ENCODE results near the gene KDM5A. TPM values are rescaled to one million over a fixed set of nuclear protein-coding genes. Genes with fewer than 3 reads are reported as not detected.
"Not testable (repeated sequence)": the region's sequence is repeated elsewhere in the genome, so short reads cannot be mapped to it uniquely, and the experiment has no call there.

KDM5A gene
- total RNA-seq, 1 donor from 2014 or later = 50.2 TPM

- no peak overlapping the region for H3K27ac ChIP-seq
- no peak overlapping the region for H3K27ac Mint-ChIP-seq
- no peaks in the 10 kb centered on the region for H3K9me3 ChIP-seq (ENCODE audit: low read depth)
- H3K36me3 ChIP-seq = no peaks in the 10 kb centered on the region
- H3K27me3 Mint-ChIP-seq (ENCODE audit: insufficient read depth, low read depth) = peaks cover 16% of the 10 kb centered on the region
- no peak for DNase-seq (ENCODE audit: low spot score)
- TF ChIP-seq EZH2phosphoT487 (IDR thresholded peaks at IDR 0.05) (no peak), EZH2 (IDR thresholded peaks at IDR 0.05) (no peak), CTCF (IDR thresholded peaks at IDR 0.05) (no peak)
- H3F3A ChIP-seq (ENCODE audit: low read depth) = no peaks in the 10 kb centered on the region
- no peak overlapping the region for H3K9ac ChIP-seq
- H2AFZ ChIP-seq (replicated peaks) = no peak overlapping the region
- H3K4me1 Mint-ChIP-seq = no peaks in the 10 kb centered on the region
- H3K4me2 ChIP-seq = no peak overlapping the region
- H3K4me3 ChIP-seq = no peak overlapping the region
- no peaks in the 10 kb centered on the region for H4K20me1 ChIP-seq (ENCODE audit: low read depth)
- no peak overlapping the region for H3K4me3 Mint-ChIP-seq
- H3K36me3 Mint-ChIP-seq = peaks cover 6% of the 10 kb centered on the region
- peaks cover 30% of the 10 kb centered on the region for H3K9me3 Mint-ChIP-seq
- no peaks in the 10 kb centered on the region for H3K79me2 ChIP-seq (ENCODE audit: low read depth)
- H3K27me3 ChIP-seq = no peaks in the 10 kb centered on the region
- no peaks in the 10 kb centered on the region for H3K4me1 ChIP-seq
Measured at GRCh38 chr12:238116-238515, 151.0 kb downstream of the KDM5A start.

- Mint-ChIP-seq H3K36me3 (peaks cover 6% of the 10 kb centered on the region), H3K9me3 (peaks cover 26% of the 10 kb centered on the region), H3K27ac (no peak overlapping the region), H3K4me1 (no peaks in the 10 kb centered on the region), H3K27me3 (ENCODE audit: insufficient read depth, low read depth) (peaks cover 24% of the 10 kb centered on the region), H3K4me3 (no peak overlapping the region)
- no peak overlapping the region for H3K4me2 ChIP-seq
- no peaks in the 10 kb centered on the region for H3K4me1 ChIP-seq
- H3K27me3 ChIP-seq = no peaks in the 10 kb centered on the region
- no peak for DNase-seq (ENCODE audit: low spot score)
- no peak for TF ChIP-seq CTCF (IDR thresholded peaks at IDR 0.05)
- no peak for TF ChIP-seq EZH2 (IDR thresholded peaks at IDR 0.05)
- no peak for TF ChIP-seq EZH2phosphoT487 (IDR thresholded peaks at IDR 0.05)
- H4K20me1 ChIP-seq (ENCODE audit: low read depth) = no peaks in the 10 kb centered on the region
- H3K27ac ChIP-seq = no peak overlapping the region
- no peak overlapping the region for H3K4me3 ChIP-seq
- H3K9ac ChIP-seq = no peak overlapping the region
- no peaks in the 10 kb centered on the region for H3F3A ChIP-seq (ENCODE audit: low read depth)
- H2AFZ ChIP-seq (replicated peaks) = no peak overlapping the region
- no peaks in the 10 kb centered on the region for H3K9me3 ChIP-seq (ENCODE audit: low read depth)
- H3K79me2 ChIP-seq (ENCODE audit: low read depth) = no peaks in the 10 kb centered on the region
- no peaks in the 10 kb centered on the region for H3K36me3 ChIP-seq
Measured at GRCh38 chr12:237026-237815, 151.9 kb downstream of the KDM5A start.

GRCh38 chr12:236445-236844, 152.7 kb downstream of the KDM5A start:
- peaks cover 3% of the 10 kb centered on the region for H3K4me1 Mint-ChIP-seq
- H3K9me3 Mint-ChIP-seq = peaks cover 26% of the 10 kb centered on the region
- Histone ChIP-seq H3K4me2 (no peak overlapping the region), H3K4me3 (no peak overlapping the region), H3K27me3 (no peaks in the 10 kb centered on the region), H3K79me2 (ENCODE audit: low read depth) (no peaks in the 10 kb centered on the region), H3K27ac (no peak overlapping the region), H3K4me1 (peaks cover 4% of the 10 kb centered on the region), H4K20me1 (ENCODE audit: low read depth) (no peaks in the 10 kb centered on the region), H3K9me3 (ENCODE audit: low read depth) (no peaks in the 10 kb centered on the region), H3K9ac (no peak overlapping the region), H2AFZ (replicated peaks) (no peak overlapping the region), H3K36me3 (no peaks in the 10 kb centered on the region), H3F3A (ENCODE audit: low read depth) (no peaks in the 10 kb centered on the region)
- no peak overlapping the region for H3K27ac Mint-ChIP-seq
- peaks cover 28% of the 10 kb centered on the region for H3K27me3 Mint-ChIP-seq (ENCODE audit: insufficient read depth, low read depth)
- no peak for DNase-seq (ENCODE audit: low spot score)
- H3K4me3 Mint-ChIP-seq = peak overlapping the region; percentile 4
- peaks cover 6% of the 10 kb centered on the region for H3K36me3 Mint-ChIP-seq
- TF ChIP-seq CTCF (IDR thresholded peaks at IDR 0.05) (no peak), EZH2 (IDR thresholded peaks at IDR 0.05) (no peak)

- peaks cover 31% of the 10 kb centered on the region for H3K27me3 Mint-ChIP-seq (ENCODE audit: insufficient read depth, low read depth)
Measured at GRCh38 chr12:235967-236366, 153.2 kb downstream of the KDM5A start.

More at GRCh38 chr12:235967-236366, 153.2 kb downstream of the KDM5A start:
- not testable (repeated sequence) for H4K20me1 ChIP-seq (ENCODE audit: low read depth); DNase-seq (ENCODE audit: low spot score); H3K79me2 ChIP-seq (ENCODE audit: low read depth); H3K36me3 Mint-ChIP-seq; H3K4me3 ChIP-seq; H3K4me2 ChIP-seq; H3K36me3 ChIP-seq; H3K4me1 ChIP-seq; H3K9ac ChIP-seq; H3K27me3 ChIP-seq; H3K27ac ChIP-seq; H3K4me1 Mint-ChIP-seq; H3F3A ChIP-seq (ENCODE audit: low read depth); H3K27ac Mint-ChIP-seq; H2AFZ ChIP-seq (replicated peaks); H3K9me3 ChIP-seq (ENCODE audit: low read depth)
- Mint-ChIP-seq H3K9me3 (peaks cover 26% of the 10 kb centered on the region), H3K4me3 (peak overlapping the region; percentile 8)
